Measurements from ENCODE around the gene BATF3.
A peak's percentile ranks its signal among the peaks of the same experiment; 100 is the strongest.
"Not testable (repeated sequence)": the region's sequence is repeated elsewhere in the genome, so short reads cannot be mapped to it uniquely, and the experiment has no call there.

The BATF3 gene

GRCh38 chr1:212699625-212700222, at the start of gene BATF3:
Gene BATF3 (minus strand): TSS chr1:212699840. CDS start chr1:212699762, 78 bp downstream.
- DNase-seq = peak; percentile 43

- DNase-seq = no peak
Measured at GRCh38 chr1:212746546-212746945, 46.9 kb upstream of the BATF3 start.

- DNase-seq = no peak
Measured at GRCh38 chr1:212745303-212745702, 45.7 kb upstream of the BATF3 start.

- no peak for DNase-seq
Measured at GRCh38 chr1:212743901-212744475, 44.3 kb upstream of the BATF3 start.

GRCh38 chr1:212738330-212738729, 38.7 kb upstream of the BATF3 start:
- DNase-seq = no peak

GRCh38 chr1:212737559-212737958, 37.9 kb upstream of the BATF3 start:
- no peak for DNase-seq

- DNase-seq = no peak
Measured at GRCh38 chr1:212733109-212733508, 33.5 kb upstream of the BATF3 start.

- no peak for DNase-seq
Measured at GRCh38 chr1:212731630-212732029, 32.0 kb upstream of the BATF3 start.

- DNase-seq = no peak
Measured at GRCh38 chr1:212728606-212729005, 29.0 kb upstream of the BATF3 start.

- DNase-seq = peak; percentile 34
Measured at GRCh38 chr1:212727386-212728181, 27.9 kb upstream of the BATF3 start.

- DNase-seq = not testable (repeated sequence)
Measured at GRCh38 chr1:212724679-212725078, 25.0 kb upstream of the BATF3 start.

- DNase-seq = no peak
Measured at GRCh38 chr1:212722270-212722957, 22.8 kb upstream of the BATF3 start.

- no peak for DNase-seq
Measured at GRCh38 chr1:212721388-212722247, 22.0 kb upstream of the BATF3 start.

- DNase-seq = no peak
Measured at GRCh38 chr1:212719633-212720032, 20.0 kb upstream of the BATF3 start.

- no peak for DNase-seq
Measured at GRCh38 chr1:212718499-212718898, 18.9 kb upstream of the BATF3 start.

- no peak for DNase-seq
Measured at GRCh38 chr1:212716161-212716560, 16.5 kb upstream of the BATF3 start.

GRCh38 chr1:212713465-212714136, 14.0 kb upstream of the BATF3 start:
- no peak for DNase-seq

- no peak for DNase-seq
Measured at GRCh38 chr1:212712451-212713303, 13.0 kb upstream of the BATF3 start.

- DNase-seq = not testable (repeated sequence)
Measured at GRCh38 chr1:212711974-212712373, 12.3 kb upstream of the BATF3 start.

GRCh38 chr1:212710566-212710965, 10.9 kb upstream of the BATF3 start:
- DNase-seq = no peak

GRCh38 chr1:212703991-212704564, 4.4 kb upstream of the BATF3 start:
- DNase-seq = no peak
